B cell (primary cell): ENCODE data around the gene C12orf75.

Source experiments
- EZH2 ChIP-seq: IDR thresholded peaks from 2 replicates; pipeline ENCODE4 v1.6.1; 2012; ENCODE audit warnings: borderline replicate concordance, low read depth, mild to moderate bottlenecking, moderate library complexity, low read length; ENCODE audit not compliant: insufficient read depth, poor library complexity, severe bottlenecking
- TF ChIP-seq, protein P1 (sequence below): fragments of 200-600 bp; IDR thresholded peaks from one replicate; pipeline ENCODE4 v1.8.0; 2022; ENCODE audit warnings: antibody characterized with exemption, mild to moderate bottlenecking

DNA sequence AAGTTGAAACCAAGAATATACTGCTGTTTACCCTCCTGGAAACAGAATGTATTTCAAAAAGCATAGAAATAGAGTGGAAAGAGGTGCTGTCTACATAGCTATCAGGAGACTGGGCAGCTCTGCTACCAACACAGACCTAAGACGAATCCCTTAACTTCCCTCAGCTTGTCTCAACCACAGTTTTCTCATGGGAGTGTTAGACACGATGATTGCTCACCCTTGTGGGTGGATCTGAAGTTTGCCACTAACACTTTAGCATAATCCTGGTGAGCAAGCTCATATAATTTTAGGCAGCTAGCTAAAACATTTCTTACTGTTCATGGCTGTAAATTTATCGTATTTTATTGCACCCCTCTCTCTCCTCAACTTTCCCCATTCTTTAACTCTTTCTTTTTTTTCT, 38.5 kb downstream of the C12orf75 start:
- TF ChIP-seq, protein P1, sequence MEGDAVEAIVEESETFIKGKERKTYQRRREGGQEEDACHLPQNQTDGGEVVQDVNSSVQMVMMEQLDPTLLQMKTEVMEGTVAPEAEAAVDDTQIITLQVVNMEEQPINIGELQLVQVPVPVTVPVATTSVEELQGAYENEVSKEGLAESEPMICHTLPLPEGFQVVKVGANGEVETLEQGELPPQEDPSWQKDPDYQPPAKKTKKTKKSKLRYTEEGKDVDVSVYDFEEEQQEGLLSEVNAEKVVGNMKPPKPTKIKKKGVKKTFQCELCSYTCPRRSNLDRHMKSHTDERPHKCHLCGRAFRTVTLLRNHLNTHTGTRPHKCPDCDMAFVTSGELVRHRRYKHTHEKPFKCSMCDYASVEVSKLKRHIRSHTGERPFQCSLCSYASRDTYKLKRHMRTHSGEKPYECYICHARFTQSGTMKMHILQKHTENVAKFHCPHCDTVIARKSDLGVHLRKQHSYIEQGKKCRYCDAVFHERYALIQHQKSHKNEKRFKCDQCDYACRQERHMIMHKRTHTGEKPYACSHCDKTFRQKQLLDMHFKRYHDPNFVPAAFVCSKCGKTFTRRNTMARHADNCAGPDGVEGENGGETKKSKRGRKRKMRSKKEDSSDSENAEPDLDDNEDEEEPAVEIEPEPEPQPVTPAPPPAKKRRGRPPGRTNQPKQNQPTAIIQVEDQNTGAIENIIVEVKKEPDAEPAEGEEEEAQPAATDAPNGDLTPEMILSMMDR, result no peak
- TF ChIP-seq EZH2, result no peak
